NCI-H128 (cell line): Measurements from ENCODE around the gene TUBA3E.
"Not testable (repeated sequence)": the region's sequence is repeated elsewhere in the genome, so short reads cannot be mapped to it uniquely, and the experiment has no call there.

Experiments
- DNase-seq: peaks from one replicate; lab custom pipeline; 2025; ENCODE audit not compliant: unreplicated experiment; lab: John Stamatoyannopoulos, UW

The TUBA3E gene

DNA sequence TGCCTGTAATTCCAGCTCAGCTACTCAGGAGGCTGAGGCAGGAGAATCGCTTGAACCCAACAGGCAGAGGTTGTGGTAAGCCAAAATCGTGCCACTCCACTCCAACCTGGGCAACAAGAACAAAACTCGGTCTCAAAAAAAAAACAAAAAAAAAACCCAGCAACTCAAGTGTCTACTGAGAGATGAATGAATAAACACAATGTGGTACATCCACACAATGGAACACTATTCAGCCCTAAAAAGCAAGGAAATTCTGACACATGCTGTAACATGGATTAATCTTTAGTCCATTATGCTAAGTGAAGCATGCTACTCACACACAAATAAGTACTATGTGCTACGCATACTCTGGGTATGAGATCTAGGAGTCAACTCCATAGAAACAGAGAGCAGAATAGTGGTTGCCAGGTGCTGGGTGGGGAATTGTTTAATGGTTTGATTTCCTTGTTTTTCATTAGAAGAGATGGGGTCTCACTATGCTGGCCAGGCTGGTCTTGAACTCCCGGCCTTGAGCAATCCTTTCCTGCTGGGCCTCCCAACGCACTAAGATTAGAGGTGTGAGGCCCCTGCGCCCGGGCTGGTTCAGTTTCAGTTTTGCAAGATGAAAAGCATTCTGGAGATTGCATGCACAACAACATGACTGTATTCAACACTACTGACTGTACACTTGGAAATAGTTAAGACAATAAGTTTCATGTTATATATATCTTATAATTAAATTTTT lies 32.8 kb downstream of the TUBA3E start:
- DNase-seq: no peak

DNA sequence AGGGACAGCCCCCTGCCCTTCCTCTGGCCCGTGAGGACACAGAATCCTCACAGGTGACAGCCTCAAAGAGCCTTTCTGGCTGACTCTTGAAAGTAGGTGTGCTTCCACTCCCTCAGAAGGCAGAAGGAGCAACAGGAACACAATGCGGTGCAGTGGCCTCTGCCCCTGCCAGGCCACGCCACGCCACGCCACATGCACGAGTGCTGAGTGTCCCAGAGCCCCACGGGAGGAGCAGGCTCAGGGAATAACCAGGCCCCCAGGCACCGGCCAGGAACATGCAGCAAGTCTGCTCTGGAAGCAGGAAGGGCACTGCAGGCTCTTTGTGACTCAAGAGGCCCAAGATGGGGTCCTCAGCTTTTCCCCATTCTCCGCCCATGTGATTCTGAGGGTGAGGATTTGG lies 35.3 kb downstream of the TUBA3E start:
- DNase-seq: no peak

DNA sequence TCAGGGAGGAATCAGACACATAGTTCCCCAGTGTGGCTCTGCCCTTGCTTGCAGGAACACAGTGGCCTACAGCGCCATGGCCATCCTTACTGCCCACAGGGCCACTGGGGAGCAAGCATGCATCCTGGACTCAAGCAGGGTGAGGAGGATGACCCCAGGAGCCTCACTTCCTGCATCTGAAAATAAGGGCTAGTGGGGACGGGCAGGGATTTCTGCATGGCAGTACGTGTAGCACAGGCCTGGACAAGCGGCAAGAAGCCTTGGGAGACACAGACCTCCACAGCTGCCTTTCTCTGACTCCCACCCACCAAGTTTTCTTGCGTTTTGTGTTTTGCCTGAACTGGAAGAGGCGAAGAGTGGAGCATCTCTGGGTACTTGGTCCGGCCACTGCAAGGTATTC lies 35.8 kb downstream of the TUBA3E start:
- DNase-seq: not testable (repeated sequence)

DNA sequence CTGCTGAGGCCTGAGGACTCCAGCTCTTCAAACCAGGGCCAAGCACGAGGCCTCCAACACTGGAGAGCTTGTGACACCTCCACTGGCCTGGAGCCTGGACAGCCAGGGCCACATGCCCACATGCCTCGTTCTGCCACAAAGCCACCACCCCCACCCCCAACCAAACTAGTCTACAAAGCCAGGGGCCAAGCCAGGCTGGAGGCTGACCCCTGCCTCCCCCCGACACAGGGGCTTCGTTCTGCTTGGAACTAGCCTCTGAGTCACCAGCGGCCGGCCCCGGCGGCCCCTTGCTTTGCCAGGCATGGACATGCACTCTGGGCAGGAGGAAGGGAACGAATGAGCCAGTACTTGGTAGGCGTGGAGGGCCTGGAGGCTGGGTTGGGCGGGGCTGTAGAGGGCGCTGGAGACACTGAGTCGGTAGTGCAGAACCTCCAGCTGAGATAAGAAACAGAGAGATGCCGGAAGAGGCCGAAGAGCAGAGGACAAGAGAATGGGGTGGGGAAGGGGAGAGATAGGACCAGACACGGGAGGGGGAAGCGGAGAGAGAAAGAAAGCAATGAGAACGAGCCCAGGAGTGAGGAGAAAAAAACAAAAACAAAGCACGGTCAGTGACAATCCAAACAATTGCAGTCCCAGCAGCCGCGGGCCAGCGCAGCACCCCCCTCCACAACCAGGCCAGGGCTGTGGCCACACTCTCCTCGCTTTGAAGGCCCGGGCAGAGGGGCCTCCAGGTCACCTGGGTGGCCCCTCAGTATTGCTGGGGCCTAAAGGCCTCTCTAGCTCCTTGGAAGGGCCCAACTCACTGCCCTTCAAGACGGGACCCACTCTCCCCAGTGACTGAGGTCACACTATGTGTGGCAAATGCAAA lies 37.2 kb downstream of the TUBA3E start:
- DNase-seq: not testable (repeated sequence)

DNA sequence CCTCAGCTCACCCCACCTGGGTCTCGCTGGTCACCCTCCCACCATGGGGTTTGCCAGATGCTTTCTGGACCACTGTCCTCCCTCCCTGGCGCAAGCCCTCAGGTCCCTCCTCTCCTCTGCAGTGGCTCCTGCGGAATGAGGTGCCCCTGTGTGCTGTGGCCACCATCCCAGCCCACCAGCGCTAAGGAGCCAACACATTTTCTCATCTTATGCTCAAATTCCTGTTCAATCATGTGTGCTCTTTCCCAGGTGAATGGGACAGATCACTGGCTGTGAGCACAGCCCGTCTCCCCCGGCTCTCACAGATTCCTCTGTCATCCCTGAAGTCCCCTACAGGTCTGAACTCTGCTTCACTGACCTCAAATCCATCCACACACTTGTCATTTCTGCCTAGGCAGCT lies 38.1 kb downstream of the TUBA3E start:
- no peak for DNase-seq

DNA sequence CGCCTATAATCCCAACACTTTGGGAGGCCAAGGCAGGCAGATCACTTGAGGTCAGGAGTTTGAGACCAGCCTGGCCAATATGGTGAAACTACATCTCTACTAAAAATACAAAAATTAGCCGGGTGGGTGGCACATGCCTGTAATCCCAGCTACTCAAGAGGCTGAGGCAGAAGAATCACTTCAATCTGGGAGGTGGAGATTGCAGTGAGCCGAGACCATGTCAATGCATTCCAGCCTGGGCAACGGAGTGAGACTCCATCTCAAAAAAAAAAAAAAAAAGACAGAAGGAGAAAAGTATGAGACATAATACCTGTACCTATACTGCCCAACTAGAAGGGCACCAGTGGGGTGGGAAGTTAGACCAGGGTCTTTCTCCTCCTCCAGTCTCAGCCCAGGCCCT lies 38.9 kb downstream of the TUBA3E start:
- DNase-seq: not testable (repeated sequence)

DNA sequence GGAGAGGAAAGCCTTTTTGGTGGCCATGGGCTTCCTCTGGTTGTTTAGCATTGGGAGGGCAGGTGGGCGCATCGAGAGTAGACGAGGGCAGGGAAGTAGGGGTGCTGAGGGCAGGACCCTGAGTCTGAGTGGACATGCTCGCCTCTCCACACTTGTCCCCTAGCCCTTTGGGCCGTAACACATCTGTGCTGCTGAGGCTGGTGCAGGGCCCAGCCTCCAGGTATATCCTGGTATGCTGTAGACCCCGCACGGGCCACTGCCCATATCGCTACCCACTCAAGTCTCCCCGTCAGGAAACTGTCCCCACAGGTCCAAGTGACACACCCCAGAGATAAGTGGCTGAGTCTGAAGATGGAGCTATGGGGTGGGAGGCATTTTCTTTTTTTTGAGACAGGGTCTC lies 39.6 kb downstream of the TUBA3E start:
- DNase-seq: no peak

DNA sequence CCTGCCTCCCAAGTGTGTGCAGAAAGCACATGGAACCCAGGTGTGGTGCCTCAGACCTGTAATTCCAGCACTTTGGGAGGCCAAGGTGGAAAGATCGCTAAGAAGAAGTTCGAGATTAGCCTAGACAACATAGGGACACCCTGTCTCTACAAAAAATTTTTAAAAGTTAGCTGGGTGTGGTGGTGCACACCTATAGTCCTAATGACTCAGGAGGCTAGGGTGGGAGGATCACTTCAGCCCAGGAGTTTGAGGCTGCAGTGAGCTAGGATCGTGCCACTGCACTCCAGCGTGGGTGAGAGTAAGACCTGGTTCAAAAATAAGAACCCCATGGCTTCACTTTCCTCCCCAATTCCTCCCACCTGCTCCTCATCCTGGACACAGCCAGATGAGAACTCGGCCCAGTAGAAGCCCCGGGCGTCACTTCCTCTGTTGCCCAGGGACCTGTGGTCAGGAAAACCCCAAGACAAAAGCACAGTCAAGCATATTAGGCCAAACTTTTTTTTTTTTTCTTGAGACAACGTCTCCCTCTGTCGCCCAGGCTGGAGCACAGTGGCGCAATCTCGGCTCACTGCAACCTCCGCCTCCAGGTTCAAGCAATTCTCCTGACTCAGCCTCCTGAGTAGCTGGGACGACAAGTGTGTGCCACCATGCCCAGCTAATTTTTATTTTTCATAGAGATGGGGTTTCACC lies 40.3 kb downstream of the TUBA3E start:
- DNase-seq: not testable (repeated sequence)

DNA sequence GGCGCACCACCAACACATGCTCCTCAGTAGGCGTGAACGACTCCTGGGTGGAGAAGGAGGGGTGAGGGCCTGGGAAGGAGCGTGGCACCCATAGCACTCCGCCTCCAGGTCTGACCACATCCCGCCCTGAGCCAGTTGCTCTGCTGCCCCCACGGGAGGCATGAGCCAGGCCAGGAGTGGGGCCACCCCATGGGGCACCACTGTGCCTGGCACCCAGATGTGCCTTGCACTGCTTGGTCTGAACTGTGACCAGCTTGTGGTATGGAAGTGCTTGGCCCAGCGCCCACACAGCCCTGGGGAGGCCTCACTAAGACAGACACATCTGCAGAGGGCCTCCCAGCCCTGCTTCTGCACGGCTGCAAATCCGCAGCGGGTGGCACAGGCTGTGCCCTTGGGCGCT lies 40.9 kb downstream of the TUBA3E start:
- DNase-seq: not testable (repeated sequence)

DNA sequence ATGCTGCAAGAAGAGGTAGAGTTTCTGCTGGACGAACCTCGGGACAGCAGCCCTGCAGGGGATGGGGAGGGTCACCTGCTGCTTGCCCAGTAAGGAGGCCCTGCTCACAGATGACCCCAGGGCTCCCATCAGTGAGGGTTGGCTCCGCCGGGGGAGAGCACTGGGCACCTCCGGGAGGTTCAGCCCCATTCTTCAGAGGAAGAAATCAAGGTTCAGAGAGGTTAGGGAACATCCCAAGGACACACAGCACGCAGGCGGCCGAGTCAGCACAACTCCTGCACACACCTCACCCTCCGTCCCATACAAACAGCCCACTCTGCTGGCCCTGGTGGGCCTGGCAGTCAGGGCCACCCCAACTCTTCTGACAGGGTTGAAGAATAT lies 41.6 kb downstream of the TUBA3E start:
- no peak for DNase-seq

DNA sequence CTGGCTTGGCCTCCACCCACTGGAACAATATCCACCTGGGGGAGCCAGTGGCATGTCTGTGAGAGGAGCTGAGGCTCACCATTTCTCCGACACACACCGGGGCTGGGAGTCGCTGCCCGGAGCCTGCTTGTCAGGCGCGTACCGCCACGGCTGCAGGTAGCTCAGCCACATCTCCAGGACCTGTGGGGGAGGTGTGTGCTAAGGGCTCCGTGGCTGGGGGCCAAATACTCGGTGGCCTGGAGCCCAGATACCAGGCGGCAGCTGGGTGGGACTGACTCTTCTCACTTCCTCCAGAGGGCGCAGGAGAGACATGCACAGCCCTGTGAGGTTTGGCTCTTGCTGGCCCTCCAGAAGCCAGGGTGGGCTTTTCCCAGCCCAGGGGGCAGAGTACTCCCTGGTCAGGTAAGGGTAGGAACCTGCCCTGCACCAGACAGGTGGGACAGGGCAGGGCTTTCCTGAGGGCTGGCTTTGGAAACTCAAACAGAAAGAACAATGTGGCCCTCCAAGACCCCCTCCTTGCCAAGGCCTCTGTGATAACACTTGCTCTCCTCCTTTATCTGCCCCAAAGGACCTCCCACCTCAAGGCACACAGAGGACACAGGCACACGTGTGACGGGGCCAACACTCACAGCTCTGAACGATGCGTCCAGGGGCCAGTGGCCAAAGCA lies 42.1 kb downstream of the TUBA3E start:
- DNase-seq: not testable (repeated sequence)

DNA sequence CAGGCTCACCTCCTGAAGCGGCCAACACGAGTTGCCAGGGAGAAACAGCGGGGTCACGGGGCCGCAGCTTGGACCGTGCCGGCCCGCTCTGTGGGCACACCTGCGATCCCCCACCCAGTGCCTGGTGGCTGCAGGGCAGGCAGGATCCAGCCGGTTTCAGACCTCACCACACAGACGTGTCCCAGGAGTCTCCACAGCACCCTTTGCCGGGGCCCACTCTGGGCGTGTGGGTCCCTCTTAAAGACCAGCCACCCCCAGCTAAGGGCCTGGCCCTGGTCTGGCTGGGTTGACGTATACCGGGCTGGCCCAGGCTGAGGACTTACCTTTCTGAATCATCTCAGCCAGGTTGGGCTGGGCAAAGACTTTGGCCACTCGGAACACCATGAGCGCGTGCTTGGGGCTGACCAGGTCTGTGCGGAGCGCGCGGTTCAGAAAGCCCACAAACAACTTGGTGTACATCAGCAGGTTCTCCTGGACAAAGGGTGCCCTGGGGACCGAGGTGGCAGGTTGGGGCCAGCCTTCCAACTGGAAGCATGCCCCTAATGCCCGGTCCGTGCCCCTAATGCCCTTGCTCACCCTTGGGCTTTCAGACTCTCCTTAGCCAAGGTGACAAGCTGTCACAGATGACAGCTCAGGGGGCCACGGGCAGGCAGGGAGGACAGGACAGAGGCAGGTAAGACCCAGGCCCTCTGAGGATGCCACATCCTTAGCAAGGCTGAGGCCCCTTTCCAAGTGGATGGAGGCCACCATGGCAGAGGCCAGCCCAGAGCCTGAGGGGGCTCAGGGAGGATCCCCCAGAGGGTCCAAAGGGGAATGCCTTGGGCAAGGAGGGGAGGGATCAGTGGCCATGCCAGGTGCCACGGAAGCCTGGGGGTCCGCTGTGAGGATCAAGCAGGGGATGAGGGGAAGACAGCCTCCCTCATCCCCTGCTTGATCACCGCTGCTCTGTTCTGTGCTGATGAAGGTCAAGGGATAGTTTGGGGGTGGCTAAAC lies 43.2 kb downstream of the TUBA3E start:
- DNase-seq: no peak

DNA sequence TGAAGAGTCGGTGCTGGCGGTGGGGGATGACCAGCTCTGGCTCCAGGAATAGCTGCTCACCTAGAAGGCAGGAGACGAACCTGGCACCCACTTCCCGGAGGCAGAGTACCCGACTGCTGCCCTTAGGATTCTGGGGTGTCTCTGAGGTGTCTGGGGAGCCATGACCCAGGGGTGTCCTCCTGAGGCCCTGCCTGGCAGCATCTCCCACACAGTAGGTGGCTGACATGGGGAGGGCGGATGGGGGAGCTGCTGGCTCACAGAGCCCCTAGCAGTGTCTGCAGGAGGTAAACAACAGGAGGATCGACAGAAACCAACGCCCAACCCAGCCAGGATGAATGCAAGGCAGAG lies 43.8 kb downstream of the TUBA3E start:
- not testable (repeated sequence) for DNase-seq

DNA sequence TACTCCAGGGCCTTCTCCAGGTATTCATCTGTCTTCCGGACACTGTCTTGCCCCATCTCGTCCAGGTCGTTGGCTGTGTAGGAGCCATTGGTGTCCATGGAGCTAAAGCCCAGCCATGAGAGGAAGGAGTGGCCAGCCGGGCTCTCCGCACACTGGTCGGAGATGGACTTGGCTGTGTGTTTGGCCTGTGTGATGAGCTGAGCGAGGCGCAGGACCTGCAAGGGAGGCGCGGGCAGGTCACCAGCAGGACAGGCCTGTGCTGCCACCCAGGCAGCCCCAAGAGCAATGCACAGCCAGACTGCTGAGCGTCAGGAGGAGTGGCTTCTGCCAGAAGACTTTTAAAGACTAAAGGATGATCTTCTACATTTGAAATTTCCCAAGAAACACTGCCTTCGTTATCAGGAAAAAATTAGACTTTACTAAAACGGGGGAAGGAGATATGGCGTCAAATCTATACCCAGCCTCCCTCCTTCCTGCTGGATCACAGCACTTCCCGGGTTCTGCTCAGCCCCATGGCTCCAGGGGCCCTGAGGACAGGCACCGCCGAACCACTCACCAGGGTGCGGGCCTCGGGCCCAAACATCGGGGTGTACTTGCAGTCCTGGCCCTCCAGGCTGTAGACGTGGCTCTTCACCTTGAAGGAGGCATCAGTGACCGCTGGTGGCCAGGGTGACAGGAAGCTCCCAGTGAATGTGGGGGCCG lies 44.4 kb downstream of the TUBA3E start:
- not testable (repeated sequence) for DNase-seq

DNA sequence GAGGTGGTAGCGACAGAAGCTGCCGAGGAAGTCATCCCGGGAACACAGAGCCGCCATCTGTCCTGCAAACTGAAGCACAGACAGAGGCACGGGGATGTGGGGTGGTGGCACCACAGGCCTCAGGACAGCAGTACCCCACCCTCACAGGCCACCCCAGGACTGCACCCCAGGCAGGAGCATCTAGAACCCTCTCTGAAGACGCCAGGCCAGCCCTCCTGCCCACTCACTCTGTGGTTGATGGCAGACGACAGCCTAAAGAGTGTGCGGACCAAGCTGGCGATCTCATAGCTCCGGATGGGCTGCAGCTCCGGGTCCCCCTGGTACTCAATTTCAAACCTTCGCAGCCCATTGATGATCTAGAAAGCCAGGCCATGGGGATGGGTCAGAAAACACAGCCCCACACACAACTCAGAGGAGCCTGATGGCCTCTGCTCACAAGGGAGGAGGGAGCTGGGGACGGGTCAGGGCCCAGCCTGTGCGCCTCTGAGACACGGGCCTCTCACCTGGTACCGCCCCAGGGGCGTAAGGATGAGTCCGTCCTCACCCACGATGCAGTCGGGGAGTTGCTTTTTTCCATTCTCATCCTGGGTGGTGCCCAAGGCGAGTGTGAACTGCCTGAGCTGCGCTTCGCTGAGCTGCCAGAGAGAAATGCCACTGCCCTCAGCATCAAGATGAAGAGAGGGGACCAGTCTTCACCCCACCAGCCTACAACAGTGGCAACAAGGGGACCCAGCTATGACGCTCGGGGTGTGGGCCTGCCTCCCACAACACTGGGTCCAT lies 45.2 kb downstream of the TUBA3E start:
- no peak for DNase-seq

DNA sequence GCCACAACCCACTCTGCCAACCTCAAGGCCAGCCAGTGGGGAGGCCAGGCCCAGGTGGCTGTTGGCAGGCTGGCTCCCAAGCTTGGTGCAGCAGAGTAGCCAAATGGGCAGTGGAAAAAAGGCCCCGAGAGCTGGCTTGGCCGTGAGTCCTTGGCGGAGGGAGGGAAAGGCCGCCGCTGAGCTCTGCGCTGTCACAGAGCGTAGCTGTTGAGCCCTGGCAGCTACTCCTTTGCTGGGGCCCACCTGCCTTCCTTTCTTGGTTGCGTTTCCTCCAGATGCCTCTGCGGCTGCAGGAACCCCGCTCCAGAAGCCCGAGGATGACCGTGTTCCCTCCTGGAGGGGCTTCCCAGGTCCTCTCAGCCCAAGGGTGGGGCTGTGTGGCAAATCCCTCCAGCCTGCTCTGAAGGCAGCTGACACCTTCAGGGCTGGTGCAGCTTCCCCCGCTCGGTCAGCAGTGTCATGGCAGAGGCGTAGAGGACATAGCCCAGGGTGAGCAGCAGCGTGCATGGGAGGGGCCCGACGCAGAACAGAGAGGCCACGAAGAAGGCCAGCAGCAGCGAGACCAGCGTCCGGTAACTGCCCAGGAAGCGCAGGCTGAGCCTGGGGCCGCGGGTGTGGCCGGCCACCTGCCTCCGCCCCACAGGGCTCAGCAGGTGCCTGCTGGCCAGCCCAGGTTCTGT lies 46.0 kb downstream of the TUBA3E start:
- not testable (repeated sequence) for DNase-seq

DNA sequence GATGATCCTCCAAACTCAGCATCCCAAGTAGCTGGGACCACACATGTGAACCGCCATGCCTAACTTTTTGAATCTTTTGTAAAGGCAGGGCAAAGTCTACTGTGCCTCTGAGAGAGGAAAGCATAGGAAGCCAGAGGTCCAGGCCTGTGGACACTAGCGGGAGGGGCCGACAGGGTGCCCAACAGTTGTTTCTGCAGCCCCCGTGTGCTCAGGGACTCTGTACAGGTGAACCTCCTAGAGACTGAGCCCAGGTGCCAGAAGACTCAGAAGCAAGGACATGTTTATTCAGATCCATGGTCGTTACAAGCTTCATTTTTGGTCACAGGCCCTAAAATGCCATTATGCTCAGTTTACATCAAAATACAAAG lies 47.1 kb downstream of the TUBA3E start:
- not testable (repeated sequence) for DNase-seq
